Measurements from ENCODE around the gene RNF121.

RNF121 gene

DNA sequence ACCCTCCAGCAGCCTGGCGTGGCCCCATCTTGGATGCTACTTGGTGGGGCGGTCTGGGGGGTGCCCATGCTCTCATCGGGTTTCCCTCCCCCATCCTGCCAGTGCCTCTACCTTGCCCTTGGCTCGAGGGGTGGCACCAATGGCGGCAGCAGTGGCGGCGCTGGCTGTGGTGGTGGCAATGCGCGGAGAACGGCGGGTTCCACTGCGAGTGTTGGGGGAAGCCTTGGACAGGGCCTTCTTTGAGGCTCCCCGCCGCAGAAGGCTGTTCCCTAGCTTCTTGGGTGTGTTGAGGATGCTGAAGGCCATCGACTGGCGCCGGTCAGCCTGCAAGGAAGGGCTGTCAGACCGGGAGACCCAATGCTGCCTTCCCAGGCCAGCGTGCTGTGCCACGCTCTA lies 74.9 kb downstream of the RNF121 start:
- no peak for TF ChIP-seq CTCF (IDR thresholded peaks at IDR 0.05)

- no peak for TF ChIP-seq CTCF (IDR thresholded peaks at IDR 0.05)
These were observed 75.9 kb downstream of the RNF121 start for GRCh38 chr11:72004515-72005346.

- no peak for TF ChIP-seq CTCF (IDR thresholded peaks at IDR 0.05)
These were observed 76.8 kb downstream of the RNF121 start for GRCh38 chr11:72005347-72006260.

GRCh38 chr11:72006309-72007088 lies 77.7 kb downstream of the RNF121 start:
- TF ChIP-seq CTCF (IDR thresholded peaks at IDR 0.05), result no peak

DNA sequence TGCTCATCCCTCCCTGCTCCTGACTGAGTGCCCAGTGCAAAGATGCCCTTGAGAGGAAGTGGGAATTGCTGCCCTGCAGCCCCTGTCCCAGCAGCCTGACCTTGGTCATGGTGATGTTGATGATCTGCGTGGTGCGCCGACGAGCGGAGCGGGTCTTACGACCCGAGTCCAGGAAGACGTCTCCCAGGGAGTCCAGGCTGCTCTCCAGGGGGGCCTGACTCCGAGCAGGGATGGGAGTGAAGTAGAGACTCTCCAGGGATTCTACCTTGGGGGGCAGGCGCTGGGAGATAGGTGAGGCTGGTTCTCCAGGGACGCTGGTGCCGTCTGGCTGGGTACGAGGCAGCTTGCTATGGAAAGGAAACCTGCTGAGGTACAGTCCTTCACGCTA lies 78.2 kb downstream of the RNF121 start:
- no peak for TF ChIP-seq CTCF (IDR thresholded peaks at IDR 0.05)

DNA sequence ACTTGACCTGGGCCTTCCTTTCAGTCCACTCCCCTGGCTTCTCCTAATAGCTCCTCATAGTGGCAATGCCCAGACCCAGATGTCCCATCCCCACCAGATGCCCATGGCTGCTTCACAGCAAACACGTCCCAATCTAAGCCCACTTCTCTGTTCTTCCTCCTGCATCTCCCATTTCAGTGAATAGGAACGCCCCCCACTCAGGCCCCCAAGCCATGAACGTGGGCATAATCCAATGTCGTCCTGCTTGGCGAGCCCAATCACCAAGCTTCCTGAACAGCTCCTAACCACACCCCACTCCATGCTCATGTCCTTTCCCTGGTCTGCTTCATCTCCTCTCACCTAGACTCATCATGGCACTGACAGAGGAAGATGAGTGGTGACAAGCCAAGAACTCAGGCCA lies 78.7 kb downstream of the RNF121 start:
- no peak for TF ChIP-seq CTCF (IDR thresholded peaks at IDR 0.05)

- TF ChIP-seq CTCF (IDR thresholded peaks at IDR 0.05), result no peak
These were observed 79.9 kb downstream of the RNF121 start for GRCh38 chr11:72008728-72009127.
